Hematopoietic multipotent progenitor cell treated with erythropoietin and hydrocortisone succinate and interleukin-3 and kit ligand, for 8 days (in vitro differentiated cells): ENCODE measurements around the gene SBF1.
A peak's percentile ranks its signal among the peaks of the same experiment; 100 is the strongest.
"Not testable (repeated sequence)": the region's sequence is repeated elsewhere in the genome, so short reads cannot be mapped to it uniquely, and the experiment has no call there.

Experiments used
- DNase-seq: peaks from one replicate; pipeline ENCODE4 v3.0.0-alpha.2; 2015

Gene SBF1

GRCh38 chr22:50474710-50475651 is at the start of gene SBF1:
TSS of gene SBF1 (minus strand) at chr22:50475035. CDS start at chr22:50474840, 195 bp downstream.
- DNase-seq: peak; percentile 82

GRCh38 chr22:50523806-50524675 is 49.2 kb upstream of the SBF1 start:
- DNase-seq: no peak

GRCh38 chr22:50523458-50523805 is 48.6 kb upstream of the SBF1 start:
- DNase-seq: no peak

- DNase-seq: no peak
Measured at GRCh38 chr22:50522806-50523438, 48.1 kb upstream of the SBF1 start.

GRCh38 chr22:50522208-50522805 is 47.5 kb upstream of the SBF1 start:
- no peak for DNase-seq

GRCh38 chr22:50521710-50522109 is 46.9 kb upstream of the SBF1 start:
- DNase-seq: no peak

- DNase-seq: no peak
Measured at GRCh38 chr22:50520826-50521453, 46.1 kb upstream of the SBF1 start.

GRCh38 chr22:50520184-50520583 is 45.3 kb upstream of the SBF1 start:
- not testable (repeated sequence) for DNase-seq

GRCh38 chr22:50519151-50519550 is 44.3 kb upstream of the SBF1 start:
- DNase-seq: no peak

- no peak for DNase-seq
Measured at GRCh38 chr22:50518606-50519005, 43.8 kb upstream of the SBF1 start.

GRCh38 chr22:50517495-50518260 is 42.8 kb upstream of the SBF1 start:
- DNase-seq: no peak

- DNase-seq: no peak
Measured at GRCh38 chr22:50516891-50517290, 42.1 kb upstream of the SBF1 start.

GRCh38 chr22:50516068-50516467 is 41.2 kb upstream of the SBF1 start:
- DNase-seq: no peak

GRCh38 chr22:50513175-50513574 is 38.3 kb upstream of the SBF1 start:
- DNase-seq: no peak

- DNase-seq: no peak
Measured at GRCh38 chr22:50508897-50509296, 34.1 kb upstream of the SBF1 start.

GRCh38 chr22:50507991-50508884 is 33.4 kb upstream of the SBF1 start, which contains the start of gene NCAPH2:
TSS of gene NCAPH2 (plus strand) at chr22:50508224. CDS start at chr22:50508338, 114 bp downstream.
- peak; percentile 95 for DNase-seq

- DNase-seq: peak; percentile 75
Measured at GRCh38 chr22:50507421-50507990, 32.7 kb upstream of the SBF1 start, which contains the start of gene LMF2. TSS of gene LMF2 (minus strand) at chr22:50507702. CDS start at chr22:50507675, 27 bp downstream.

- no peak for DNase-seq
Measured at GRCh38 chr22:50506611-50507420, 32.0 kb upstream of the SBF1 start.
